SK-N-SH (cell line): Measurements from ENCODE around the gene CTBP2. TPM values are rescaled to one million over a fixed set of nuclear protein-coding genes. Genes with fewer than 3 reads are reported as not detected.

Source experiments
- CTCF ChIA-PET: fragments of 300-600, 350-600 bp; formaldehyde crosslinking; extraction: SDS; loops from one replicate; lab custom pipeline; 2021; lab: Yijun Ruan, JAX
- POLR2A ChIA-PET: fragments of 350-600 bp; sonication (Branson Sonifier 250); formaldehyde crosslinking; extraction: SDS; loops from one replicate; lab custom pipeline; 2020; ENCODE audit warnings: antibody characterized with exemption, inconsistent platforms; lab: Yijun Ruan, JAX
- DNase-seq: peaks from one replicate; pipeline ENCODE4 v3.0.0; 2012
- H2AFZ ChIP-seq: fragments of 200-600 bp; sonication (generic); 2 replicates; pipeline ENCODE4 v1.8.1; 2016; ENCODE audit warnings: antibody characterized with exemption, mild to moderate bottlenecking, low read depth
- H3F3A ChIP-seq: fragments of 200-600 bp; sonication (generic); replicated peaks from 2 replicates; pipeline ENCODE3; 2016; ENCODE audit warnings: antibody characterized with exemption, mild to moderate bottlenecking; ENCODE audit not compliant: insufficient read depth
- H3K27ac ChIP-seq, 2 experiments: fragments of 200-500 bp in 1 of 2; fragments of 200-600 bp in 1 of 2; sonication (Bioruptor generic) in 1 of 2; sonication (generic), shearing (Covaris generic) in 1 of 2; 2 replicates each; pipeline versions ENCODE4 v1.5.1 to v1.6.1; 2014 to 2016; ENCODE audit warnings: low read depth in 2 of 2, inconsistent platforms in 1 of 2, low read length in 1 of 2, mild to moderate bottlenecking in 1 of 2, mixed read lengths in 1 of 2
- H3K27me3 ChIP-seq: fragments of 200-600 bp; sonication (generic), shearing (Covaris generic); 2 replicates; pipeline ENCODE4 v1.6.1; 2016; ENCODE audit warnings: mixed run types; ENCODE audit not compliant: insufficient read depth
- H3K36me3 ChIP-seq, 2 experiments: fragments of 200-500 bp in 1 of 2; fragments of 200-600 bp in 1 of 2; sonication (Bioruptor generic) in 1 of 2; sonication (generic) in 1 of 2; replicated peaks in 1 of 2; 2 replicates each; pipeline versions ENCODE3 to v1.5.1; 2014 to 2016; ENCODE audit warnings: low read length in 1 of 2, mild to moderate bottlenecking in 1 of 2; ENCODE audit not compliant: insufficient read depth in 2 of 2, control insufficient read depth in 1 of 2
- H3K4me1 ChIP-seq, 2 experiments: fragments of 200-500 bp in 1 of 2; fragments of 200-600 bp in 1 of 2; sonication (Bioruptor generic) in 1 of 2; sonication (generic), shearing (Covaris generic) in 1 of 2; 2 replicates each; pipeline versions ENCODE4 v1.5.1 to v1.6.1; 2014 to 2016; ENCODE audit warnings: low read depth in 1 of 2, low read length in 1 of 2, mixed run types in 1 of 2; ENCODE audit not compliant: insufficient read depth in 2 of 2, control insufficient read depth in 1 of 2
- H3K4me2 ChIP-seq: fragments of 200-600 bp; sonication (generic), shearing (Covaris generic); 2 replicates; pipeline ENCODE4 v1.6.1; 2017; ENCODE audit warnings: mixed run types
- H3K4me3 ChIP-seq, 2 experiments: fragments of 200-500 bp in 1 of 2; fragments of 200-600 bp in 1 of 2; sonication (Bioruptor generic) in 1 of 2; sonication (generic), shearing (Covaris generic) in 1 of 2; 2 replicates each; pipeline versions ENCODE4 v1.5.1 to v1.8.1; 2014 to 2016; ENCODE audit warnings: low read depth in 2 of 2, inconsistent platforms in 1 of 2, low read length in 1 of 2, mild to moderate bottlenecking in 1 of 2, mixed read lengths in 1 of 2, moderate library complexity in 1 of 2
- H3K79me2 ChIP-seq: fragments of 200-600 bp; sonication (generic); 2 replicates; pipeline ENCODE4 v1.8.1; 2017; ENCODE audit warnings: mild to moderate bottlenecking; ENCODE audit not compliant: insufficient read depth
- H3K9ac ChIP-seq: fragments of 200-600 bp; sonication (generic); 2 replicates; pipeline ENCODE4 v1.6.1; 2017; ENCODE audit warnings: mixed run types
- H3K9me2 ChIP-seq: fragments of 200-600 bp; sonication (generic); 2 replicates; pipeline ENCODE4 v1.6.1; 2017; ENCODE audit warnings: mixed run types
- H3K9me3 ChIP-seq: fragments of 200-600 bp; sonication (generic); 2 replicates; pipeline ENCODE4 v1.6.1; 2017; ENCODE audit warnings: mixed run types, mild to moderate bottlenecking, moderate library complexity
- H4K20me1 ChIP-seq: fragments of 200-600 bp; sonication (generic); 2 replicates; pipeline ENCODE4 v1.6.1; 2017; ENCODE audit warnings: mild to moderate bottlenecking, mixed run types; ENCODE audit not compliant: insufficient read depth
- CHD2 ChIP-seq: fragments of 150-350 bp; IDR thresholded peaks from 2 replicates; pipeline ENCODE4 v1.6.1; 2018; ENCODE audit warnings: low read length; ENCODE audit not compliant: partially characterized antibody
- CTCF ChIP-seq: fragments of 200-600 bp; sonication (generic); IDR thresholded peaks from 2 replicates; pipeline ENCODE4 v1.6.1; 2017; ENCODE audit warnings: antibody characterized with exemption, mild to moderate bottlenecking, moderate library complexity
- FOSL2 ChIP-seq: IDR thresholded peaks from 2 replicates; pipeline ENCODE4 v1.4.0; 2012; ENCODE audit warnings: low read depth, mild to moderate bottlenecking, moderate library complexity, borderline replicate concordance
- FOXJ3 ChIP-seq: sonication (generic); formaldehyde crosslinking; IDR thresholded peaks from 2 replicates; pipeline ENCODE4 v1.5.1; 2020; ENCODE audit warnings: mild to moderate bottlenecking, missing genetic modification reagents
- GABPA ChIP-seq: IDR thresholded peaks from 2 replicates; pipeline ENCODE4 v1.4.0; 2012; ENCODE audit warnings: low read depth, mild to moderate bottlenecking
- GATA2 ChIP-seq: sonication (generic); formaldehyde crosslinking; IDR thresholded peaks from 2 replicates; pipeline ENCODE4 v1.5.0; 2020; ENCODE audit warnings: mild to moderate bottlenecking, missing genetic modification reagents
- IRF3 ChIP-seq: fragments of 150-350 bp; IDR thresholded peaks from 2 replicates; pipeline ENCODE4 v1.6.1; 2016; ENCODE audit warnings: mild to moderate bottlenecking, low read depth, low read length
- JUND ChIP-seq: IDR thresholded peaks from 2 replicates; pipeline ENCODE4 v1.4.0; 2012
- MAX ChIP-seq: IDR thresholded peaks from 2 replicates; pipeline ENCODE4 v1.4.0; 2012; ENCODE audit warnings: low read depth
- MEF2A ChIP-seq: IDR thresholded peaks from 2 replicates; pipeline ENCODE4 v1.4.0; 2012; ENCODE audit warnings: low read depth, borderline replicate concordance
- MXI1 ChIP-seq: IDR thresholded peaks from 2 replicates; pipeline ENCODE4 v1.6.1; 2012; ENCODE audit warnings: mild to moderate bottlenecking, low read depth, low read length, improper control_type of control experiment
- NFIC ChIP-seq: IDR thresholded peaks from 2 replicates; pipeline ENCODE4 v1.4.0; 2012; ENCODE audit warnings: borderline replicate concordance
- POLR2AphosphoS5 ChIP-seq: IDR thresholded peaks from 2 replicates; pipeline ENCODE4 v1.6.1; 2012; ENCODE audit warnings: low read depth, low read length
- RAD21 ChIP-seq: IDR thresholded peaks from 2 replicates; pipeline ENCODE4 v1.6.1; 2012; ENCODE audit warnings: mild to moderate bottlenecking, low read length
- RCOR1 ChIP-seq: fragments of 150-350 bp; IDR thresholded peaks from 2 replicates; pipeline ENCODE4 v1.6.1; 2017; ENCODE audit warnings: antibody characterized with exemption, low read length
- RFX5 ChIP-seq: IDR thresholded peaks from 2 replicates; pipeline ENCODE4 v1.6.1; 2012; ENCODE audit warnings: mild to moderate bottlenecking, improper control_type of control experiment, low read length
- RXRA ChIP-seq: IDR thresholded peaks from 2 replicates; pipeline ENCODE4 v1.4.0; 2012; ENCODE audit warnings: low read depth, mild to moderate bottlenecking, borderline replicate concordance
- SIN3A ChIP-seq: IDR thresholded peaks from 2 replicates; pipeline ENCODE4 v1.6.1; 2012; ENCODE audit warnings: low read depth, mild to moderate bottlenecking, low read length, moderate library complexity, borderline replicate concordance
- SMC3 ChIP-seq: IDR thresholded peaks from 2 replicates; pipeline ENCODE4 v1.6.1; 2012; ENCODE audit warnings: low read depth, low read length, improper control_type of control experiment
- TAF1 ChIP-seq: IDR thresholded peaks from 2 replicates; pipeline ENCODE4 v1.6.1; 2012; ENCODE audit warnings: low read depth, mild to moderate bottlenecking, low read length, moderate library complexity, borderline replicate concordance
- USF1 ChIP-seq: IDR thresholded peaks from 2 replicates; pipeline ENCODE4 v1.4.0; 2012; ENCODE audit warnings: low read depth, borderline replicate concordance
- YY1 ChIP-seq: IDR thresholded peaks from 2 replicates; pipeline ENCODE4 v1.4.0; 2012; ENCODE audit warnings: low read depth, mild to moderate bottlenecking
- ZBTB33 ChIP-seq: IDR thresholded peaks from 2 replicates; pipeline ENCODE4 v1.4.0; 2012; ENCODE audit warnings: low read depth, borderline replicate concordance
- whole genome bisulfite sequencing: methylation state at CpG from one replicate; pipeline ENCODE4 v1.1.6; 2017; ENCODE audit warnings: low lambda C conversion rate; 5-methylcytosine and 5-hydroxymethylcytosine counted together
- polyA plus RNA-seq, 3 experiments: library from polyadenylated mRNA; depleted of rRNA; stranded (reverse); fragments of >200 nt; gene quantifications; 2 replicates each; pipeline ENCODE4 v1.2.3, GENCODE V29; 2012

Gene CTBP2
- polyA plus RNA-seq, 1 of the 3 experiments (the other 2 are of a cell fraction): 69.7 TPM

GRCh38 chr10:125089469-125089868, 70.9 kb downstream of the CTBP2 start:
- Histone ChIP-seq H2AFZ (no peak overlapping the region), H3K4me1 (peaks cover 32% of the 10 kb centered on the region in 2 experiments; a peak in 3 of 4 replicates), H3F3A (peaks cover 14% of the 10 kb centered on the region), H4K20me1 (peaks cover 60% of the 10 kb centered on the region), H3K27me3 (no peaks in the 10 kb centered on the region), H3K36me3 (peaks cover 2 to 4% of the 10 kb centered on the region in 2 experiments), H3K4me2 (no peak overlapping the region), H3K79me2 (peaks cover 66% of the 10 kb centered on the region), H3K9me3 (no peaks in the 10 kb centered on the region), H3K4me3 (no peak overlapping the region), H3K27ac (no peak overlapping the region), H3K9ac (no peak overlapping the region), H3K9me2 (no peaks in the 10 kb centered on the region)
- TF ChIP-seq MEF2A (no peak), IRF3 (no peak), FOXJ3 (CRISPR knock-in tag) (no peak), SIN3A (no peak), POLR2AphosphoS5 (no peak), FOSL2 (no peak), TAF1 (no peak), RXRA (no peak), MAX (no peak), JUND (no peak), YY1 (no peak), NFIC (no peak), MXI1 (no peak), RAD21 (no peak), CTCF (no peak), RCOR1 (no peak), SMC3 (no peak)
- ChIA-PET CTCF (interaction anchor here (1.2 to 1.3 kb wide), 2 partner anchors 28 to 97 kb away, joined by 3 to 5 read pairs; no protein-coding TSS in a partner anchor), POLR2A (no interaction called here)
- WGBS: 80% methylated on average over 1 of the region's 2 CpGs
- DNase-seq: no peak

- H3K27ac ChIP-seq: no peak overlapping the region
- H3K9ac ChIP-seq: no peak overlapping the region
- H3K4me2 ChIP-seq: no peak overlapping the region
- H2AFZ ChIP-seq: no peak overlapping the region
- no peaks in the 10 kb centered on the region for H3K27me3 ChIP-seq
- peaks cover 44% of the 10 kb centered on the region for H4K20me1 ChIP-seq
- H3K79me2 ChIP-seq: peaks cover 62% of the 10 kb centered on the region
- 83% methylated on average over 10 of the region's 10 CpGs for WGBS
- ChIA-PET CTCF (interaction anchor here (1.0 kb wide), 1 partner anchor 27 kb away, joined by 4 read pairs; no protein-coding TSS in a partner anchor), POLR2A (no interaction called here)
- no peak overlapping the region for H3K4me3 ChIP-seq
- peaks cover 14% of the 10 kb centered on the region for H3F3A ChIP-seq
- H3K9me2 ChIP-seq: no peaks in the 10 kb centered on the region
- no peak for DNase-seq
- H3K36me3 ChIP-seq: peaks cover 2 to 4% of the 10 kb centered on the region in 2 experiments
- H3K9me3 ChIP-seq: no peaks in the 10 kb centered on the region
- peaks cover 16 to 33% of the 10 kb centered on the region in 2 experiments; a peak in 3 of 4 replicates for H3K4me1 ChIP-seq
- TF ChIP-seq RFX5 (no peak), ZBTB33 (no peak), GABPA (no peak), YY1 (no peak), GATA2 (no peak), RCOR1 (no peak), IRF3 (no peak), FOSL2 (no peak), RAD21 (no peak), TAF1 (no peak), CHD2 (no peak), USF1 (no peak)
Measured at GRCh38 chr10:125087897-125088215, 72.5 kb downstream of the CTBP2 start.
